Sigmoid colon (tissue), 7 donors: Measurements from ENCODE around the gene PTPDC1. TPM values are rescaled to one million over a fixed set of nuclear protein-coding genes. Genes with fewer than 3 reads are reported as not detected.

Experiments
- DNase-seq: peaks from one replicate; pipeline ENCODE4 v3.0.0-alpha.2; 2019
- H3K27ac ChIP-seq, 4 donors: fragments of 200-600 bp; sonication (generic); one replicate each; pipeline ENCODE4 v1.5.1; 2016 to 2019; ENCODE audit warnings: mild to moderate bottlenecking in 1 of 4
- H3K27me3 ChIP-seq, 3 donors: fragments of 200-600 bp; sonication (generic); one replicate each; pipeline ENCODE4 v1.5.1; 2019; ENCODE audit warnings: mild to moderate bottlenecking in 1 of 3
- H3K36me3 ChIP-seq, 4 donors: fragments of 200-600 bp; sonication (generic); one replicate each; pipeline ENCODE4 v1.5.1; 2016 to 2019
- H3K4me1 ChIP-seq, 4 donors: fragments of 200-600 bp; sonication (generic); one replicate each; pipeline ENCODE4 v1.5.1; 2017 to 2019
- H3K4me3 ChIP-seq, 4 donors: fragments of 200-600 bp; sonication (generic); one replicate each; pipeline ENCODE4 v1.5.1; 2017 to 2019; ENCODE audit warnings: mild to moderate bottlenecking in 2 of 4, moderate library complexity in 1 of 4
- H3K9me3 ChIP-seq, 4 donors: fragments of 200-600 bp in 3 of 4; sonication (generic) in 3 of 4; one replicate each; pipeline versions ENCODE4 v1.5.1 to v1.6.1; 2013 to 2019
- EP300 ChIP-seq, 4 donors: sonication (generic); formaldehyde crosslinking; IDR thresholded peaks; one replicate each; pipeline ENCODE4 v1.6.1; 2017; ENCODE audit warnings: antibody characterized with exemption in 4 of 4
- POLR2A ChIP-seq, 2 donors: fragments of 450-650 bp; IDR thresholded peaks; one replicate each; pipeline ENCODE4 v1.6.1; 2016; ENCODE audit warnings: antibody characterized with exemption in 2 of 2, mild to moderate bottlenecking in 2 of 2, moderate library complexity in 2 of 2
- POLR2AphosphoS5 ChIP-seq, 4 donors: sonication (generic); formaldehyde crosslinking; IDR thresholded peaks; one replicate each; pipeline ENCODE4 v1.6.1; 2017; ENCODE audit warnings: antibody characterized with exemption in 4 of 4
- WGBS, 2 donors: extraction: QIAGEN DNeasy Blood & Tissue Kit; methylation state at CpG; one replicate each; pipeline ENCODE4 v1.1.7; 2013; 5-methylcytosine and 5-hydroxymethylcytosine counted together
- intact Hi-C: fragments of 100-400 bp; cut with DNase I; formaldehyde crosslinking; loops from one replicate; pipeline ENCODE4 v1.15.1; 2023
- polyA plus RNA-seq, 3 donors: library from polyadenylated mRNA; stranded (reverse); fragments of 200-250 nt; gene quantifications; one replicate each; pipeline ENCODE4 v1.2.3, GENCODE V29; 2013
- total RNA-seq, 4 donors: library from RNA; depleted of rRNA; stranded (reverse); fragments of >200 nt; gene quantifications; one replicate each; pipeline ENCODE4 v1.1.0, GENCODE V29; 2016
- TF ChIP-seq, protein P1 (sequence below), 4 experiments: fragments of 450-650 bp in 3 of 4; fragments of 200-600 bp in 1 of 4; IDR thresholded peaks; one replicate each; pipeline ENCODE4 v1.5.1; 2016 to 2019; ENCODE audit warnings: antibody characterized with exemption in 4 of 4, mild to moderate bottlenecking in 3 of 4, moderate library complexity in 2 of 4
- donor health status: healthy with polysubstance abuse.
- donor health status: Bipolar disorder and iron deficiency.
- donor health status: healthy.

The PTPDC1 gene
- total and polyA plus RNA-seq, 7 donors = 2.1 to 16.3 (median 12.0) TPM

DNA sequence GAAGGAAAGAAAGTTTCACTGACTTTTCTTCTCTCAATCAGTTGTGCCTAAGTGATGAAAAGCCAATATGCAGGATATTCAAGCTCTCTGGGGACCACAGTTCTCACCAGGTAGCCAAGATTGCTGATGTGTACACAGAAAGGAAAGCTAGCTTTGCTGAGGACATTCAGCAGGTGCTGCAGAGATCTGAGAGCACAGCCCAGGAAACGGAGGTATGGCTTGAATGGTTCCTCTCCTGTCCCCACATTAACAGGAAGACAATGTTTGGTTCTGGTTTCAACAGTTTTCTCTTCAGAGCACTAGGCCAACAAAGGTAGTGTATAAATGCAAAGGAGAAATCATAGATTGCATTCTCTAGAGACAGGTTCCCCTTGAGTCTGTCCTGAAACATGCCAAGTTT, 69.6 kb downstream of the PTPDC1 start:
- no peak for DNase-seq
- intact Hi-C loops = no loop called here
- H3K4me1 ChIP-seq = peaks cover 0 to 24% (median 19%) of the 10 kb centered on the region in 4 donors
- H3K27ac ChIP-seq = no peak overlapping the region
- H3K36me3 ChIP-seq = no peaks in the 10 kb centered on the region
- WGBS, 2 donors = 48 to 80% methylated on average over 1 of the region's 1 CpG
- H3K9me3 ChIP-seq = no peaks in the 10 kb centered on the region
- no peak overlapping the region for H3K4me3 ChIP-seq
- no peaks in the 10 kb centered on the region for H3K27me3 ChIP-seq
- no peak for TF ChIP-seq EP300 (IDR thresholded peaks at IDR 0.05)
- TF ChIP-seq POLR2AphosphoS5 (IDR thresholded peaks at IDR 0.05) = no peak
- TF ChIP-seq, protein P1, sequence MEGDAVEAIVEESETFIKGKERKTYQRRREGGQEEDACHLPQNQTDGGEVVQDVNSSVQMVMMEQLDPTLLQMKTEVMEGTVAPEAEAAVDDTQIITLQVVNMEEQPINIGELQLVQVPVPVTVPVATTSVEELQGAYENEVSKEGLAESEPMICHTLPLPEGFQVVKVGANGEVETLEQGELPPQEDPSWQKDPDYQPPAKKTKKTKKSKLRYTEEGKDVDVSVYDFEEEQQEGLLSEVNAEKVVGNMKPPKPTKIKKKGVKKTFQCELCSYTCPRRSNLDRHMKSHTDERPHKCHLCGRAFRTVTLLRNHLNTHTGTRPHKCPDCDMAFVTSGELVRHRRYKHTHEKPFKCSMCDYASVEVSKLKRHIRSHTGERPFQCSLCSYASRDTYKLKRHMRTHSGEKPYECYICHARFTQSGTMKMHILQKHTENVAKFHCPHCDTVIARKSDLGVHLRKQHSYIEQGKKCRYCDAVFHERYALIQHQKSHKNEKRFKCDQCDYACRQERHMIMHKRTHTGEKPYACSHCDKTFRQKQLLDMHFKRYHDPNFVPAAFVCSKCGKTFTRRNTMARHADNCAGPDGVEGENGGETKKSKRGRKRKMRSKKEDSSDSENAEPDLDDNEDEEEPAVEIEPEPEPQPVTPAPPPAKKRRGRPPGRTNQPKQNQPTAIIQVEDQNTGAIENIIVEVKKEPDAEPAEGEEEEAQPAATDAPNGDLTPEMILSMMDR (IDR thresholded peaks at IDR 0.05) = no peak
- no peak for TF ChIP-seq POLR2A (IDR thresholded peaks at IDR 0.05)

- 86 to 91% methylated on average over 11 of the region's 11 CpGs for WGBS, 2 donors
- intact Hi-C loops = no loop called here
- no peaks in the 10 kb centered on the region for H3K27me3 ChIP-seq
- H3K9me3 ChIP-seq = no peaks in the 10 kb centered on the region
- no peaks in the 10 kb centered on the region for H3K36me3 ChIP-seq
- TF ChIP-seq, protein P1 (IDR thresholded peaks at IDR 0.05) = no peak
- no peak for TF ChIP-seq POLR2A (IDR thresholded peaks at IDR 0.05)
- TF ChIP-seq POLR2AphosphoS5 (IDR thresholded peaks at IDR 0.05) = no peak
- TF ChIP-seq EP300 (IDR thresholded peaks at IDR 0.05) = no peak
- no peak for DNase-seq
- H3K4me1 ChIP-seq = peaks cover 0 to 36% (median 33%) of the 10 kb centered on the region in 4 donors
- no peak overlapping the region for H3K4me3 ChIP-seq
- H3K27ac ChIP-seq = peak overlapping the region; percentile 60 to 73 (median 66)
Observed at GRCh38 chr9:94156348-94157049, 72.2 kb downstream of the PTPDC1 start.

- H3K4me1 ChIP-seq = peaks cover 0 to 36% (median 33%) of the 10 kb centered on the region in 4 donors
- no peak overlapping the region for H3K4me3 ChIP-seq
- peak; percentile 93 for DNase-seq
- WGBS, 2 donors = 26 to 35% methylated on average over 10 of the region's 10 CpGs
- H3K27me3 ChIP-seq = no peaks in the 10 kb centered on the region
- no peaks in the 10 kb centered on the region for H3K9me3 ChIP-seq
- intact Hi-C loops = no loop called here
- H3K36me3 ChIP-seq = no peaks in the 10 kb centered on the region
- peak overlapping the region; percentile 60 to 73 (median 66) for H3K27ac ChIP-seq
- TF ChIP-seq POLR2AphosphoS5 (IDR thresholded peaks at IDR 0.05) = peak in 3 of 4 donors; percentile 32 to 39 (median 35)
- no peak for TF ChIP-seq EP300 (IDR thresholded peaks at IDR 0.05)
Observed at GRCh38 chr9:94157050-94157801, 73.0 kb downstream of the PTPDC1 start.

Other genes starting within 250 kb of the PTPDC1 start
- gene BARX1, start 129.1 kb upstream of the PTPDC1 start, total RNA-seq = not detected
- under 1 TPM in 1 of 3 donors, not detected in 2; 0.23 TPM for gene BARX1, start 129.1 kb upstream of the PTPDC1 start, polyA plus RNA-seq
- gene ZNF169, start 174.8 kb downstream of the PTPDC1 start, total RNA-seq = 10 to 100 TPM in 3 of 4 donors, 1 to 10 TPM in 1; 9.6 to 24.6 (median 16.9) TPM
- gene ZNF169, start 174.8 kb downstream of the PTPDC1 start, polyA plus RNA-seq = 1 to 10 TPM; 1.2 to 5.5 (median 1.8) TPM
- not detected for gene NUTM2F, start 244.2 kb downstream of the PTPDC1 start, total RNA-seq
- not detected for gene NUTM2F, start 244.2 kb downstream of the PTPDC1 start, polyA plus RNA-seq